ENCODE data around the gene ANKRD13C.
"Not testable (repeated sequence)": the region's sequence is repeated elsewhere in the genome, so short reads cannot be mapped to it uniquely, and the experiment has no call there.

ANKRD13C gene

DNA sequence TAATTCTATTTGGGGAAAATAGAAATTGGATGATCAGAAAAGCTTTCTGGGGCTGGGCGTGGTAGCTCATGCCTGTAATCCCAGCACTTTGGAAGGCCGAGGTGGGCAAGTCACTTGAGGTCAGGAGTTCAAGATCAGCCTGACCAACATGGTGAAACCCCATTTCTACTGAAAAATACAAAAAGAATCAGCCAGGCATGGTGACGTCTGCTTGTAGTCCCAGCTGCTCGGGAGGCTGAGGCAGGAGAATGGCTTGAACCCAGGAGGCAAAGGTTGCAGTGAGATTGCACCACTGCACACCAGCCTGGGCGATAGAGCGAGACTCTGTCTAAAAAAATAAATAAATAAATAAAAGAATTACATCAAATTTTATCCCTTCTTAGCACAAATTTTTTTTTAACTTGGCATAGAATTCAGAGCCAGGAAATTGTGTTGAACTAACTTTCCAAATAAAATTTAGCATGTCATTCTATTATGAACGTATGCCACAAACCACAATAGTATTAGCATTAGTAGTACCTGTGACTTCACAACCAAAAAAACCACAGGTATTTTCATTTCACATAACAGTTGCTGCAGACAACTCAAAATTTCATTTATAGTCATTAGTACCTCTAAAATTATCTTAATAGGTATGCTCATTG, 4.5 kb upstream of the ANKRD13C start:
- no peak for DNase-seq

DNA sequence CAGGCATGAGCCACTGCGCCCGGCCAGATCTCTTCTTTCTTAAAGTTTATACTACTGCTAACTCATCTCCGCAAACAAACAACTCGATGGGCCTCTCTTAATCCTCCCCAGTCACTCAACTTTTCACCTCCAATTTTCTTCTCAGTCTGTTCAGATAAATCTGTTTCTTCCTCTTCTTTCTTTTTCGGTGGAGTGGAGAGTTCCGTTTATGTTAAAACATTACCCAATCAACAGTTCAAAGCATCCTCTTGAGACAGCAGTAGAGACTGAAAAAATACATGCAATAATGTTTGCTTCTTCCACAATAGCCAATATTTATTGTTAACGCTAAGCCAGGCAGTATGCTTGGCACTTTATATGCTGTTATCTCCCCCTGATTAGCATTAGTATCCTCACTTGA, 1.4 kb upstream of the ANKRD13C start:
- no peak for DNase-seq

GRCh38 chr1:70355111-70355407, 537 bp upstream of the ANKRD13C start:
- DNase-seq = no peak

GRCh38 chr1:70353601-70354331, 756 bp downstream of the ANKRD13C start:
- DNase-seq = no peak

DNA sequence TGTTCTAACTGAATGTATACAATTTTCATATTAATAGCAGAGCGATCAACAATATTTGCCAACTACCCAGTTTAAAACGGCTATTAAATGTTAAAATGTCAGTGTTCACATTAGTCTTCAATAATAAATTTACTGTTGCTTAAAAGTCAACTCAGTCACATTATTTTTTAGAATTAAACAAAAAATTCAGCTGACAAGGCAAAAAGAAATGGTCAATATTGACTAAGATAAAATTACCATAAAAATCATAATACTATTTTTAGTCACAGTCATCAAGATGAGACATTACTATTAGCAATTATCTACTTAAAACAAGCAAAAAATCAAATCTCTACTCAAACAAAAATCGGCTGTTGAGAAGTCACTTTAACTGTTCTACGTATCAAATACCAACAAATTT, 1.5 kb downstream of the ANKRD13C start:
- DNase-seq = no peak

- DNase-seq = not testable (repeated sequence)
Observed at GRCh38 chr1:70349799-70350198, 4.7 kb downstream of the ANKRD13C start.

DNA sequence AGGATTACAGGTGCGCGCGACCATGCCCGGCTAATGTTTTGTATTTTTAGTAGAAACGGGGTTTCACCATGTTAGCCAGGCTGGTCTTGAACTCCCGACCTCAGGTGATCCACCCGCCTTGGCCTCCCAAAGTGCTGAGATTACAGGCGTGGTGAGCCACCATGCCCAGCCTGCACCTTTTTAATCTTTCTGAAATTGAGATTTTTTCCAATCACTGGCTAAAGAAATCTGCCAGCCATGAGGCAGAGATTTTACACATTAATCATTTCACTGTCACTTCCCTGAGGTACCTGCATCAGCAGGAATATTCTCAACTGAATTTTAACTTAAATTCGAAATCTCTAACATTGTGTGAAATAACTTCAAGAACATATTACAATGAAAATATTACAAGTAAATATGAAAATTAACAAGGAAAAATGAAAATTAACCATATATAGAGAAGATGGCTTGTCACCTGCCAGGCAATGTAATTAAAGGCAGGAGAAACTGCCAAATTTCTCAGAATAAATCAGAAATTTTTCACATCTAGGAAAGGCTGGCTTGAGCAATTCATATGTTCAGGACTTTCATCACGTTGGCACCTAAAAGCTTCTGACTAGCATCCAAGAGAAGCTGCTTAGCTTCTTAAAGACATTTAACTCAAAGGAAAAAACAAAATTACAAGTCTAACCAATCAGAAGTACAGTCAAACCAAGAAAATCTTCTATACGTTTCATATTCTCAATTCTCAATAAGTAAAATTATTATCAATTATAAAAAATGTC, 5.9 kb downstream of the ANKRD13C start:
- DNase-seq = no peak

- DNase-seq = not testable (repeated sequence)
Observed at GRCh38 chr1:70339644-70340043, 14.9 kb downstream of the ANKRD13C start.

- no peak for DNase-seq
Observed at GRCh38 chr1:70336050-70336449, 18.5 kb downstream of the ANKRD13C start.

DNA sequence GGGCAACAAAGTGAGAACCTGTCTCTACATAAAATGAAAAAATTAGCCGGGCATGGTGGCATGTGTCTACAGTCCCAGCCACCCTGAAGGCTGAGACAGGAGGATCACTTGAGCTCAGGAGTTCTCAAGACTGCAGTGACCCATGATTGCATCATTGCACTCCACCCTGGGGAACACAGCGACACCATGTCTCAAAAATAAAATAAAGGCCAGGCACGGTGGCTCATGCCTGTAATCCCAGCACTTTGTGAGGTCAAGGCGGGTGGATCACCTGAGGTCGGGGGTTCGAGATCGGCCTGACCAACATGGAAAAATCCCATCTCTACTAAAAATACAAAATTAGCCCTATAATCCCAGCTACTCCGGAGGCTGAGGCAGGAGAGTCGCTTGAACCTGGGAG, 20.1 kb downstream of the ANKRD13C start:
- DNase-seq = no peak

- DNase-seq = no peak
Observed at GRCh38 chr1:70333245-70333644, 21.3 kb downstream of the ANKRD13C start.

DNA sequence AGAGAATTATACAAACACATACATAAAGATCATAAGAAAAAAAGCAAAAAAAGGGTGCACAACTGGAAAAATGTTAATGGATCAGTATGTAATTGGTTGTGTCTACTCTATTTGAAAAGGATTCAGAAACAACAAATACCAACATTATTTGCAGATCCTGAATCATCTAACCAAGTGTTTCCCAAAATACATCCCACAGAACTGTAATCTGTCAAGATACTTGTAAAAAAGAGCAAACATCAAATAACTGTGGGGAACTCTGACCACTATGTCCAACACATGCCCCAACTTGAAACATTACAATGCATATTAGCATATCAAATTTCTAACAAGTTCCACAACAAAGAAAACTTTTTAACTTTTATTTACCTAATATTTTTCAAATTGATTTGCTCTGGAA, 22.6 kb downstream of the ANKRD13C start:
- DNase-seq = no peak

DNA sequence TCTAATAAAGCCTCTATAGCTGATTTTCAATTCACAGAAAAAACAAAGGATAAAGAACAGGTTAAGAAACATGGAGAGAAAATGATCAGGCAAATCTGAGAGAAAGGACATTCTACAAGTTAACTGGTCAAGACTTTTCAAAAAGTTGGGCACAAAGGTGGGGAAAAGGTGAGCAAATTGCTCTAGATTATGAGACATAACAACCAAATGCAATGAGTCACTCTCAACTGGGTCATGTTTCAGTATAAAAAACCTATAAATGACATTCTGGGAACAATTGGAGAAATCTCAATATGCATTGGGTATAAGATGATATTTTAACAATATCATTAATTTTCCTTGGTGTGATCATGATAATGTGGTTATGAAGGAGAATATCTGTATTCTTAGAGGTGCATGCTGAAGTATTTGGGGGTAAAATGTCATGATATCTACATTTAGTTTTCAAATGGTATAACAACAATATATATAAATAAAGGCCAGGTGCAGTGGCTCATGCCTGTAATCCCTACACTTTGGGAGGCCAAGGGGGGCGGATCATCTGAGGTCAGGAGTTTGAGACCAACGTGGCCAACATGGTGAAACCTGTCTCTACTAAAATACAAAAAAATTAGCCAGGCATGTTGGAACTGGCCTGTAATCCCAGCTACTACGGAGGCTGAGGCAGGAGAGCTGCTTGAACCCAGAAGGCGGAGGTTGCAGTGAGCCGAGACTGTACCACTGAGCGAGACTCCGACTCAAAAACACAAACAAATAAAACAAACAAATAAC, 27.0 kb downstream of the ANKRD13C start:
- DNase-seq = no peak

DNA sequence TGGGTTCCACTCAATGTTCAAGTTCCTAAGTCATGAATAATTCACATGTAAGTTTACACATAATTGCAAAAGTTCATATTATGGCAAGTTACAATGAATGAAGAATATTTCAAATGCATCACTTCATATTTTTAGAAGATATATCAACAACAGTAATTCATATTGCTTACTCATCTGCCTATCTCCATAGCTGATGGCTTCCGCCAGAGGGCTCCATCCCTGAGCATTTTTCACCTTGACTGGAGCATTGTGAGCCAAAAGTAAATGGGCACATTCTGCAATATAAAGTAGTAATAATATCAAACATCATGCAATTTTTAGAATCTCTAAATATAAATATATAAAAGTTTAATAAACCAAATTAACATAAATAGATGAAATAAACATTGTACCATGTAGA, 29.8 kb downstream of the ANKRD13C start:
- no peak for DNase-seq

DNA sequence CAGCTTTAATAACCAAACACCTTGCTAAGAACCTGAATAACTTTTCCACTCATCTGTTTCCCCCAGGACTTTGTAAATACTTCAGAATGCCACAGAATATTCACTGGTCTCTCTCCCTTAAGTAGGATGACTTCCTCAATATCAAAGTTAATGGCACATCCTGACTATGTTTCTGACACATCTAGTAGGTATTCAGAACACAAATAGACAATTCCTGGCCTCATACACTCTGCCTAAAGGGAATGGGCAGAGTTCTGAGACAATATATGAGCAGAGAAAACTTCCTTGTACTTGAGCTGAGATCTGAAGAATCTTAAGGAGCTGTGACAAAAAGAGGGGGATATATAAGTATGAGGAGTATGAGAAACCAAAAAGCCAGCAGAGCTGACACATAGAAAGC, 34.8 kb downstream of the ANKRD13C start:
- no peak for DNase-seq

- no peak for DNase-seq
Observed at GRCh38 chr1:70318191-70318590, 36.3 kb downstream of the ANKRD13C start.

DNA sequence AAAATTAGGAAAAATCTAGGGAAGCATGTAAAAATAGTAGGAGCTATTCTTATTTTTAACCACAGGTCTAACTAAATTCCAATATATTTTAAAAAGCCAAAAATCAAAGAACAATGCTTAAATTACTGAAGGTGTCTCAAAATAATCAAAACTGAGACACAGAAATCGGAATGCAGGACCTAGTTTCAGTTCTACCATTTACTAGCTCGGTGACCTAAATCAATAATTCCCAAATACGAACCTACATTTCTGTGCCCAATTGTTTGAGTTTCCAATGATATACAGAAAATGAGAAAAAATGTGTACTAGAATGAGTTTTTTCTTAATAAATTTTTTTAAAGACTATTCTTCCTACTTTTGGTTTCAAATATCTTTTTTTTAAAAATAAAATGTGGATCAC, 37.4 kb downstream of the ANKRD13C start:
- no peak for DNase-seq

- no peak for DNase-seq
Observed at GRCh38 chr1:70315782-70316181, 38.7 kb downstream of the ANKRD13C start.

- DNase-seq = no peak
Observed at GRCh38 chr1:70314706-70315304, 39.7 kb downstream of the ANKRD13C start.

DNA sequence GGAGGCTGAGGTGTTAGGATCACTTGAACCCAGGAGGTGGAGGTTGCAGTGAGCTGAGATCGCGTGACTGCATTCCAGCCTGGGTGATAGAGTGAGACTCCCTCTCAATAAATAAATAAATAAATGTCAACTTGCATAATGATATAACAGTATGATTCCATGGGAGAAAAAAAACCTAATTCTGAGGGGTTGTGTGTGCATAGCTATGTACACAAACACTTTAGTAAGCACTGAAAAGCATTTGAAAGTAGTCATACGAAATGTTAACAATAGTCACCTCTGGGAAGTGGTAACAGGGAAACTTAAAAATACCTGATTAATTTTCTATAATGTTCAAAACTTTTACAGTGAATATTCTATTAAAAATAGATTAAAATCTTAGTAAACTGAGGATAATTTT, 43.2 kb downstream of the ANKRD13C start:
- DNase-seq = no peak

DNA sequence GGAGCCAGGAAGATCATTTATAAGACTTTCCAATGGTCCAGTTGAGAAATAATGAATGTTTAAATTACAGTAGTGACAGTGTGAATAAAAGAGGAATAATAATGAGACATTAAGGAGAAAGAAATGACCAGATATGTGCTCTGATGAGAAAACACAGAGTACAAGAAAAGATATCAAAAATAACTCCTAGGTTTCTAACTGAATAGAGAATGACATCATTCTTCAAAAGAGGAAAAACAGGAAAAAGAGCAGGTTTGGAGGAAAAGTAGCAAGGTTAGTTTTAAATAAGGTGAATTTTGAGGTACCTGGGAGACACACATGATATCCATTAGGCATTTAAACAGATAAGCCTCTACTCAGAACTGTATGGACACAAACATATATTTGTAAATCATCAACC, 55.0 kb downstream of the ANKRD13C start:
- no peak for DNase-seq

- DNase-seq = no peak
Observed at GRCh38 chr1:70295749-70296148, 58.8 kb downstream of the ANKRD13C start.
